Stimulated activated CD4-positive, alpha-beta T cell treated with anti-CD3 and anti-CD28 coated beads, Interleukin-4, amount 100 ng/mL, for 24 hours (primary cell): ENCODE measurements around the gene PLEKHA4.
"Not testable (repeated sequence)": the region's sequence is repeated elsewhere in the genome, so short reads cannot be mapped to it uniquely, and the experiment has no call there.

Experiments
- DNase-seq: peaks from one replicate; pipeline ENCODE4 v3.0.0-alpha.2; 2020

Gene PLEKHA4, protein sequence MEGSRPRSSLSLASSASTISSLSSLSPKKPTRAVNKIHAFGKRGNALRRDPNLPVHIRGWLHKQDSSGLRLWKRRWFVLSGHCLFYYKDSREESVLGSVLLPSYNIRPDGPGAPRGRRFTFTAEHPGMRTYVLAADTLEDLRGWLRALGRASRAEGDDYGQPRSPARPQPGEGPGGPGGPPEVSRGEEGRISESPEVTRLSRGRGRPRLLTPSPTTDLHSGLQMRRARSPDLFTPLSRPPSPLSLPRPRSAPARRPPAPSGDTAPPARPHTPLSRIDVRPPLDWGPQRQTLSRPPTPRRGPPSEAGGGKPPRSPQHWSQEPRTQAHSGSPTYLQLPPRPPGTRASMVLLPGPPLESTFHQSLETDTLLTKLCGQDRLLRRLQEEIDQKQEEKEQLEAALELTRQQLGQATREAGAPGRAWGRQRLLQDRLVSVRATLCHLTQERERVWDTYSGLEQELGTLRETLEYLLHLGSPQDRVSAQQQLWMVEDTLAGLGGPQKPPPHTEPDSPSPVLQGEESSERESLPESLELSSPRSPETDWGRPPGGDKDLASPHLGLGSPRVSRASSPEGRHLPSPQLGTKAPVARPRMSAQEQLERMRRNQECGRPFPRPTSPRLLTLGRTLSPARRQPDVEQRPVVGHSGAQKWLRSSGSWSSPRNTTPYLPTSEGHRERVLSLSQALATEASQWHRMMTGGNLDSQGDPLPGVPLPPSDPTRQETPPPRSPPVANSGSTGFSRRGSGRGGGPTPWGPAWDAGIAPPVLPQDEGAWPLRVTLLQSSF

DNA sequence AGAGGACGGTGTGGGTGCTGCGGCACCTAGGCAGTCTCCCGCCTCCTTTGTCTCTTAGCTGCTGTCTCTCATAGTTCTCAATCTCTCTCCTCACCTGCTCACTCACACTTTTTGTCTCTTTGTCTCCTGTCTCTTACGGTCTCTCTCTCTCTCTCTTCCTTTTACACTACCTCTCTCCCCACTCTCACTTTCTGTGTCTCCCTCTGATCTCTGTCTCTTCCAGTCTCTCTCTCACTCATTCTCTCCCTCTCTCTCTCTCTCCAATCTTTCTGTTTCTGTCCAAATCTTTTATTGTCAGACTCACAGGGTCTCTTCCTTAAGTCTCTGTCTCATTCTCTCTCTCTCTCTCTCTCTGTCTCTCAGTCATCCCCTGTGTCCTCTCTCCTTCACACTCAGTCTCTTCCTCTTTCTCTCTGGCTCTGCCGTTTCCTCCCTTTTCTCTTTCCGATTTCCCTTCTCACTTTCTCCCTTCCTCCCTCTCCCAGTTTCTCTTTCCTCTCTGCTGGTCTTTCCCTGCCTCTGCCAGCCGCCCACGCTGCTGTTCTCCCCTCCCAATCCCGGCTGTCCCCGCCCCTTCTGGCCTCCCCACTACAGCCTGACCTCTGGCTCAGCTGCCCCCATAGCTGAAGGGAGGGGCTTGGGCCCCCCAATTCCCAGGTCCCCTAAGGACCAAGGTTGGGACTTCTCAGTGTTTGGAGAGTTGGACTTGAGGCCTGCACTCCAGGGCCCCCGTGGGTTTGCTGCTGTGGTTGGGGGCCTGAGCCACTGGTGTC is at the start of gene PLEKHA4:
Gene PLEKHA4, minus strand, starts transcription at position 504 of the 773 bp plus-strand sequence. CDS start 997 bp downstream, outside the sequence.
- DNase-seq = no peak

DNA sequence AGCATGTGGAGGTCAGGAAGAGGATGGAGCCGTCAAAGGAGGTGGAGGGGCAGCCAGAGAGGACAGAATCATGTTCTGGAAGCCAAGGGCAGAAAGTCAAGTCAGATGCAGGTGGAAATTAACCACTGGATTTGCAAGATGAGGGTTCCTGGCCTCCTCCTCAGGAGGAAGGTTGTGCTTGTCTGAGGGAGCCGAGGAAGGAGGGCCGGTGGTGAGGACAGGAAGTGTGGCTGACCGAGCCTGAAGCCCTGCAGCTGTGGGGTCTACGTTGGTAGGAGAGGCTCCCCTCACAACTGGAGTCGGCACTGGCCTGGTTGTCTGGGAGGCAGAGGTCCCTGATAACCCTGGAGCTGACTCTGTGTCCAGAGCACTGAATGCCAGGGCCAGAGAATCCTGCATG is 49.7 kb upstream of the PLEKHA4 start:
- DNase-seq = no peak

DNA sequence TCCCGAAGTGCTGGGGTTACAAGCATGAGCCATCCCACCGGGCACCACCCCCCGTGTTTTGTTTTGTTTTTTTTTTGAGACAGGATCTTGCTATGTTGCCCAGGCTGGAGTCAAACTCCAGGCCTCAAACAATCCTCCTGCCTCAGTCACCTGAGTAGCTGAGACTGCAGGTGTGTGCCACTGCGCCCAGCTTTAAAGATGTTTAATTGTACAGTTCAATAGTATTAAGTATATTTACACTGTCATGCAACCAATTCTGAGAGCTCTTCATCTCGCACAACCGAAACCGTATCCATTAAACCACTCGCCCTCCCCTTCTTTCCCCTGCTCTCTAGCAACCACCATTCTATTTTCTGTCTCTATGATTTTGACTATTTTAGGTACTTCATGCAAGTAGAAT is 47.3 kb upstream of the PLEKHA4 start:
- DNase-seq = no peak

DNA sequence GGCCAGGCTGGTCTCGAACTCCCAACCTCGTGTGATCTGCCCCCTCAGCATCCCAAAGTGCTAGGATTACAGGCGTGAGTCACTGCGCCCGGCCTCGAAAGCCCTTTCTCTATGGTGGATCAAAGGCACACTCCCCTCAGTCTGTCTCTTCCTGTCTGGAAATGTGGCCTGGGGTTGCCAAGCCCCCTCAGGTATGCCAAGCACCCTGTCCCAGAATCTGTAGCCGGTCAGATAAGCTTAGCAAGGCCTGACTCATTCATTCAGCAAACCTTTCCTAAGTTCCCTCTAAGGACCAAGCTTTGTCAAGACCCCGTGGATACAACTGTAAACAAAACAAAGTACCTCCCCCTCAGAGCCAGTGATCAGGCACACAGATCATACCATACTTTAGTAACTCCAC is 45.8 kb upstream of the PLEKHA4 start:
- no peak for DNase-seq

DNA sequence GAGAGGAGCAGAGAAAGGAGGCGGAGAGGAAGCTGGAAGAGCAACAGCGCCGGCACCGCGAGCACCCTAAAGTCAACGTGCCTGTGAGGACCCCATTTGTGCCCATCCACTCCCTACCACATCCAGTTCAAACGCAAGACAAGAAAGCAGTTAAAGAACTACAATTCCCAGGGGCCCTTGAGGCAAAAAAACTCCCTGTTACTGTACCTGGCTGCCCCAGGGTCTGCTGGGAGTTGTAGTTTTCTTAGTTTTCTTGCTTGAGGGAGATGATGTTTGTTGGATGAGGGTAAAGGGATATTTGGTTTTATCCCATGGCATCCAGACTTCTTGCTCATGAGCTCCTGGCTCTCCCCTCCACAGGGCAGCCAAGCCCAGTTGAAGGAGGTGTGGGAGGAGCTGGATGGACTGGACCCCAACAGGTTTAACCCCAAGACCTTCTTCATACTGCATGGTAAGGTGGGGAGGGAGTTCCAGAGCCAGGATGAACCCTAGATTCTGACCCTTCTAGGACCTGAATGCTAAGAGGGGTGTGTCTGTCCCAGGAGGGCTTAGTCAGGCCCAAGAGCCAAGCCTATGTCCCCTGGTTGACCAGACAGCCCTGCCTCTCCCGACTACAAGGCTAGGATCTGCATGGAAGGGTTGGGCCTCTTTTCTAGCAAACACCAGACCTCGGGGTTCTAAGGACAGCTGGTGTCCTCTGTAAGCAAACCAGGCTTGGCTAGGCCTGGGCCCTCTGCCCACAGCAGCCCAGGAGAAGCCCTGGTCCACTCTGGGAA is 44.9 kb upstream of the PLEKHA4 start:
- no peak for DNase-seq

DNA sequence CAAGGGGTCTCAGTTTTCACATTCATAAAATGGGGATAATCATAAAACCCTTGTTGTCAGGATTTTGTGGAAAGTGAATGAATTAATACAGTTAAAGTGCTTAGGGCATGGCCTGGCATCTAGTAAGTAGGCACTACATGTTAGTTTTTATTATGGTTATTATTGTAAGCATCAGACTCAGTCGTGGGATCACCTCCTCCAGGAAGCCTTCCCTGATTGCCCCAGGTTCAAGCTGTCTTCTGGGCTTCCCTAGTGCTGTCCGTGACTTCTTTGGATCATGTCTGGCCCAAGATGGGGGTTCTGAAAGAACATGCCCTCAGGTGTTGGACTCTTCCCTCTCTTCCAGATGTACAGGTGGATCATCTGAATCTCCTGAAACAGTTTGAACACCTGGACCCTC is 42.4 kb upstream of the PLEKHA4 start:
- no peak for DNase-seq

DNA sequence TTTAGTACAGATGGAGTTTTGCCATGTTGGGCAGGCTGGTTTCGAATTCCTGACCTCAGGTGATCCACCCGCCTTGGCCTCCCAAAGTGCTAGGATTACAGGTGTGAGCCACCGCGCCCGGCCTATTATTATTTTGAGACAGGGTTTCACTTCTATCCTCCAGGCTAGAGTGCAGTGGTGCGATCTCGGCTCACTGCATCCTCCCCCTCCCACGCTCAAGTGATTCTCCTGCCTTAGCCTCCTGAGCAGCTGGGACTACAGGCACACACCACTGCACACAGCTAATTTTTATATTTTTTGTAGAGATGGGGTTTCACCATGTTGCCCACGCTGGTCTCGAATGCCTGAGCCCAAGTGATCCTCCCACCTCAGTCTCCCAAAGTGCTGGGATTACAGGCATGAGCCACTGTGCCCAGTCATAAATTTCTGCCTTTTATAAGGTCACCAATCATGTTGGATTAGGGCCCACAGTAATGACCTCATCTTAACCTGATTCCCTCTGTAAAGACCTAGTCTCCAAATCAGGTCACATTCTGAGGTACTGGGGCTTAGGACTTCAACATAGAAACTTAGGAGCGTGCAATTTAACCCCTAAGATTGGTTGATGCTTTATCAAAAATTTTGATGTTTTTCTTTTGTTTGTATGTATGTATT is 41.1 kb upstream of the PLEKHA4 start:
- not testable (repeated sequence) for DNase-seq

DNA sequence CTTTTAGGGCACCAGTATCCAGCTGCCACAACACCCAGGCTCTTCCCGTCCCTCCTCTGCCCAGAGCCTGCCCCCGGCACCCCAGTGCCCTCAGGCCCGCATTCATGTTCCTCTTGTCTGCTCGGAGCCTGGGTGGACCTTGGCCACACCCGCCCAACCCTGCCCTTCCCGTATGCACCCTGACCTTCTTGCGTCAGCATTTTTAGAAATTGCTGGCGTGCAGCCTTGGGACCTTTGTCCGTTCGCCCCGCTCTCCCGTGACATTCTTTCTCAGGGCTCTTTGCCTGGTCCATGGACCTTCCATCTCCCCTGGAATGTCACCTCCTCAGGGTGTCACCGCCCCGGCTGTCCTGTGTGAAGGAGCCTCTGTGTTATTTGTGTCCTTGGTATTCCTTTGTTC is 39.3 kb upstream of the PLEKHA4 start:
- DNase-seq = no peak

DNA sequence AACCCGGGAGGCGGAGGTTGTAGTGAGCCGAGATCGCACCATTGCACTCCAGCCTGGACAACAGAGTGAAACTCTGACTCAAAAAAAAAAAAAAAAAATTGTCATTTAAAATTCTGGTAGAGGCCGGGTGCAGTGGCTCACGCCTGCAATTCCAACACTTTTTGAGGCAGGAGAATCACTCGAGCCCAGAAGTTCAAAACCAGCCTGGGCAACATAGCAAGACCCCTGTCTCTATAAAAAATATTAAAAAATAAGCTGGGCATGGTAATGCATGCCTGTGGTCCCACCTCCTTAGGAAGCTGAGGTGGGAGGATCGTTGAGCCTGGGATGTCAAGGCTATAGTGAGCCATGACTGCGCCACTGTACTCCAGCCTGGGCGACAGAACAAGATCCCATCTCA is 37.9 kb upstream of the PLEKHA4 start:
- no peak for DNase-seq

DNA sequence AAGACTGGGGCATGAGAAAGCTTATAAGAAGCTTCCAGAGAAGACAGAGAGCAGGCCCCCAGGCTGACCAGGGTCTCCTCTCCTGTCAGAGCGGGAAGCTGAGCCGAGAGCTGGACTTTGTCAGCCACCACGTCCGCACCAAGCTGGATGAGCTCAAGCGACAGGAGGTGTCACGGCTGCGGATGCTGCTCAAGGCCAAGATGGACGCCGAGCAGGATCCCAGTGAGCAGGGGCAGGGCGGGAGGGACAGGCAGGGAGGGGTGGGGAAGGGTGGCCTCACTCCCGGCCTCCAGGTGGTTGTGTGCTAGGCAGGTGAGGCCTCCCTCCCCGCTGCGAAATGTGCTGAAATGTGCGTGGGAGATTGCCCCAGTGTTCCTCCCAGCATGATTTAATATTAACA is 37.2 kb upstream of the PLEKHA4 start:
- no peak for DNase-seq

DNA sequence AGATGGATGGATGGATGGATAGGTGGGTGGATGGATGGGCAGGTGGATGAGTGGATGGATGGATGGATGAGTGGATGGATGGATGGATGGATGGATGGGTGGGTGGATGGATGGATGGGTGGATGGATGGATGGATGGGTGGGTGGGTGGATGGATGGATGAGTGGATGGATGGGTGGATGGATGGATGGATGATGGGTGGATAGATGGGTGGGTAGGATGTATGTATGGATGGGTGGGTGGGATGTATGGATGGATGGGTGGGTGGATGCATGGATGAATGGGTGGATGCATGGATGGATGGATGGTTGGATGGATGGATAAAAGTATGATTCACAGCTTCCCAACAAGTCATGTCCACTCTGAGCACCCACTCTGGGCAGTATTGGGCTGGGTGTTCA is 35.4 kb upstream of the PLEKHA4 start:
- DNase-seq = not testable (repeated sequence)

DNA sequence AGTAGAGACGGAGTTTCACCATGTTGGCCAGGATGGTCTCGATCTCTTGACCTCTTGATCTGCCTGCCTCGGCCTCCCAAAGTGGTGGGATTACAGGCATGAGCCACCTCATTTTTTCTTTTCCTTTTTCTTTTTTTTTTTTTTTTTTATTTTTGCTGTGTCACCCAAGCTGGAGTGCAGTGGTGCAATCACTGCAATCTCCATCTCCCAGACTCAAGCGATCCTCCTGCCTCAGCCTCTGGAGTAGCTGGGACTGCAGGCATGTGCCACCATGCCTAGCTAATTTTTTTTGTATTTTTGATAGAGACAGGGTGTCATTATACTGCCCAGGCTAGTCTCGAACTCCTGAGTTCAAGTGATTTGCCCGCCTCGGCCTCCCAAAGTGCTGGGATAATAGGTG is 33.9 kb upstream of the PLEKHA4 start:
- DNase-seq = not testable (repeated sequence)

DNA sequence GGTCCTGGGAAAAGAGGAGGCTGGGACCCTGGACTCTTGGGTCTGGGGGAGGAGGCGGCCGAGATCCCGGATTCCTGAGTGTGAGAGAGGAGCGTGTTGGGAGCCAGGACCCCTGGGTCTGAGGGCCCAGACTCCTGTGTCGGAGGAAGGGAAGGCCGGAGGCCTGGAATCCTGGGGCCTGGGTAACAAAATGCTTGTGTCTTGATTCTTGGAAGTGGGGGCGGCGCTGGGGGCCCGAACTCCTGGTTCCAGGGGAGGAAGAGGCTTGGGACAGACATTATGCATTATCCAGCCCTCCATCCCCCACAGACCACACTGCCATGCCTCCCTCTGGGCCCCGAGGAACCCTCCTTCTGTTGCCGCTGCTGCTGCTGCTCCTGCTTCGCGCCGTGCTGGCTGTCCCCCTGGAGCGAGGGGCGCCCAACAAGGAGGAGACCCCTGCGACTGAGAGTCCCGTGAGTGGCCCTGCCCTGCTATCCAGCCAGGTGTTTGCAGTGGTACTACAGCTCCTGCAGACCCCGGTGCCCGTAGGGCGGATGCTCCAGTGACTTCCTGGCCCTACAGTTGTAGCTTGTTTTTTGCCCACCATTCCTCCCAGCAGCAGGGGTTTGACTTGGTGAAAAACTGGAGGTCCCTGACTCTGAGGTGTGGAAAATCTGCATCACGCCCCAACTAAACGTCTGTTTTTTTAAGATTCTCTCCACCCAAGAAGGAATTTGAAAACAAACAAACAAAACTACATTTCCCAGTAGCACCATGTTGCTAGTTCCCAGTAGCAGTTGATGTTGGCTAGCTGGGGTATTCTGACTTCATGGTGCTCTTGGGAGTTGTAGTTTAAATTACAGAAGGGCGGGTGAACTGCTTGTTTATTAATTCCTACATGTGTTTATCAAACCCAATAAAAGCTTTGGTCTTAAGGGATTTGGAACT is 32.3 kb upstream of the PLEKHA4 start:
- DNase-seq = peak; percentile 9

DNA sequence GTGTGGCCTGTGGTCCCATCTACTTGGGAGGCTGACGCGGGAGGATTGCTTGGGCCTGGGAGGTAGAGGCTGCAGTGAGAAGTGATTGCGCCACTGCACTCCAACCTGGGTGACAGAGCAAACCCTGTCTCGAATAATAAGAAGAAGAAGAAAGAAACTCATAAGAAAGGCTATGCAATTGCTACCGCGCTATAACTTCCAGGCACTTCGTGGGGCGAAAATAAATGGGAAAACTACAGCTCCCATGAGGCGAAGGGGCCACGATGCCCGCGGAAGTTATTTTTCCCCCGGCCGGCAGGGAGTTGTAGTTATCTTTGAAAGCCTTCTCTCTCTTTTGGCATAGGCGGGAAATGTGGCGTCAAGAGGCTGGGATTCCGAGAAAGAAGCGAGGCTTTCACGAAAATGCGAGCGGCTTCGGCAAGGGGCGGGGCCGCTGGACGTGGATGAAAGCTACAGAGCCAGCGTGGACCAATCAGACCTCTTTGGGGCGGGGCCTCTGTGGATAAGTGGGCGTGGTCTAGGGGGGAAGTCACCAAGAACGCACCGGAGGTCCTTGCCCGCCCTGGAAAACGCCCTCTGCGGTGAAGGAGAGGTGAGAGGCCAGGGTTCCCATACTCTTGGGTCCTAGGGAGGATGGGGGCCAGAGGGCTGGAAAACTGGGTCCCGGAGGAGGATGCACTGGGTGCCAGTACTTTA is 31.5 kb upstream of the PLEKHA4 start, which contains the start of gene NUCB1:
Gene NUCB1, plus strand, starts transcription at position 532 of the 696 bp plus-strand sequence. CDS start 485 bp downstream, outside the sequence.
- DNase-seq = peak; percentile 99

DNA sequence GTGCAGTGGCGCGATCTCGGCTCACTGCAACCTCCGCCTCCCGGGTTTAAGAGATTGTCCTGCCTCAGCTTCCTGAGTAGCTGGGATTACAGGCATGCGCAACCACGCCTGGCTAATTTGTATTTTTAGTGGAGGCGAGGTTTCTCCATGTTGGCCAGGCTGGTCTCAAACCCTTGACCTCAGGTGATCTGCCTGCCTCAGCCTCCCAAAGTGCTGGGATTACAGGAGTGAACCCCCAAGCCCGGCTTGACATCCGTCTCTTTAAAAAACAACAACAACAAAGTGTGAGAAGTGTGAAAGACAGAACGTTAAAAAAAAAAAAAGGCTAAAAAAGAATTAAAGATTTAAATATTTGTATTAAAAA is 31.0 kb upstream of the PLEKHA4 start:
- not testable (repeated sequence) for DNase-seq

DNA sequence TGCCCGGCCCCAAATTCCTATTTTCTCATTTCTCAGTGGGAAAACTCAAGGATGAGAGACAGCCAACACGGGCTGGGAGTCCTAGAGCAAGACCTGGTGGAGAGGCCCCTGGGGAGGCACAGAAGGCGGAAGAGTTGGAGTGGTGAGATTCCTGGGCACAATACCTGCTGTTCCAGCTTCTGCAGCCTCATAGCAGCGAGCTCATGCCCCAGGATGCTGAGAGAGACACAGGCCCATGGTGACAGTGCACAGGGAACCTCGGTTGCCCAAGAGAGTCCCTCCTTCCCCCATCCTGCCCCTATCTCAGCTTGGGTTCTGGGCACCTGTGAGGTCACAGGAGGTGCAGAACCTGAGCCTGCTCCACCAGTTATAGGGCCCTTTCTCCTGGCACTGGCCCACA is 28.8 kb upstream of the PLEKHA4 start:
- no peak for DNase-seq

DNA sequence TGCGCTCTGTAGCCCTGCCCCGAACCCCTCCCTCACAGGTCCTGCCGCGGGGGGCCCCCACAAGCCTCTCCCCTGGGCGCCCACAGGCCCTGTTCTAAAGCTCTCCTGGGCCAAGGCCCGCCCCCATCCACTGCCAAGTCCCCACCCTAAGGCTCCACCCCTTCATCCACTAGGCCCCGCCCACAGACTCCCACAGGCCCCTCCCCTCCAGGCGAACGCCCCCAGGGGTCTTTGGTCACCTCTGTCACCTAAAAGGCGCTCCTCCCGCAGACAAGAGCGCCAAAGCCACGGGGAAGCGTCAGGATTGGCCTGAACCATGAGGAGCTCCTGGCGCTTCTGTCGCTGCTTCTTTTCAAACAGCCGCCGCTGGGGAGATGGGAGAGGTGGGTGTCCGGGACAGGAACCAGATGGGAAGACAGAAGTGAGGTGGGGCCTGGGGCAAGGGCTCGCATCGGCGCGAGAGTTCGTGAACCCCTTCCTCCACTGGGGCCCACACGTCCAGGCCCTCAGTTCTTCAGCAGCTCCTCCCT is 27.8 kb upstream of the PLEKHA4 start:
- peak; percentile 36 for DNase-seq

DNA sequence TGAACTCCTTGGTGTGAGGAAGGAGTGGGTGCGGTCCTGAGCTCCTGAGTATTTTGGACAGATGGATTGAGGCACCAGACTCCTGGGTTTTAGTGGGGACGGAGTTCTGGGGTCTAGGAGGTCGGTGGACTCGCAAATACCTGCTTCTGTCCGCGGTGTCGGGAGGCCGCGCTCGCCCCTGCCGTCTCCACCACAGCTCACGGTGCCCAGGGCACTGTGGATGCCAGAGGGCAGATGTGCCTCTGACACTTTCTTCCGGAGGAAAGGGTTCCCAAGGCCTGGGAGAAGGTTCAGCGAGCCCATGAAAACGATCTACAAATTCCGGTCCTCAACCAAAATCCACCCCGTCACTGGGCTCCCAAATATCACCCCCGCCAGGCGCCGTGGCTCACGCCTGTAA is 26.8 kb upstream of the PLEKHA4 start:
- no peak for DNase-seq

DNA sequence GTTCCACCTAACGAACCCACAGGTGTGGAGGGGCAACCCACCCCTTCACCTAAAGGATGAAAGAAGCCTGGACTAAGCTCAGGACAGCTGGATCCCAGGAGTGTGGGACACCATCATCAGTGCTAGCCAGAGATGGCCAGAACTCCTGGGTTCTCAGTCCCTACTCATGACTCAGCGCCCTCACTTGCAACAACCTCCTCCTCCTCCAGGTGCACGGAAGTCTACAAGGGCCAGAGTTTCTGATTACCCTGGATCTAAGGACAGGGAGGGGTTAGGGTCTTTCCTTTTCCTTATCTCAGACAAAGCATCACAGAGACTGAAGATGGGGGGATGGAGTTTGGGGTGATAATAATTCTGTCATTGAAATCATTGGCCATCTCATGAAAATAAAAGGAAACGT is 22.1 kb upstream of the PLEKHA4 start:
- no peak for DNase-seq

DNA sequence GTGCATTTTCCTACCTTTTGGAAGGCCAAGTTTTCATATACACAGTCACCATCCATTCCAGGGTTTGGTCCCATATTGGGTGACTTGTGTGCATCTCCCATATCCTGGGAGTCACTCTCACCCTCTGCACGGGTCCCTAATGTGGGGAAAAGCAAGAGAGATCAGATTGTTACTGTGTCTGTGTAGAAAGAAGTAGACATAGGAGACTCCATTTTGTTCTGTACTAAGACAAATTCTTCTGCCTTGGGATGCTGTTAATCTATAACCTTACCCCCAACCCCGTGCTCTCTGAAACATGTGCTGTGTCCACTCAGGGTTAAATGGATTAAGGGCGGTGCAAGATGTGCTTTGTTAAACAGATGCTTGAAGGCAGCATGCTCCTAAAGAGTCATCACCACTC is 21.1 kb upstream of the PLEKHA4 start:
- DNase-seq = not testable (repeated sequence)
